DMS79 treated with DMSO at 0.1 percent for 48 hours (cell line): Measurements from ENCODE around the gene OAS2.
"Not testable (repeated sequence)": the region's sequence is repeated elsewhere in the genome, so short reads cannot be mapped to it uniquely, and the experiment has no call there.

ENCODE experiments used
- DNase-seq: peaks from one replicate; lab custom pipeline; 2025; lab: John Stamatoyannopoulos, UW

The OAS2 gene

GRCh38 chr12:112985642-112986290, 7.4 kb downstream of the OAS2 start:
- no peak for DNase-seq

GRCh38 chr12:112986291-112986800, 8.0 kb downstream of the OAS2 start:
- no peak for DNase-seq

- DNase-seq, result no peak
These were observed 9.2 kb downstream of the OAS2 start for GRCh38 chr12:112987561-112987960.

- no peak for DNase-seq
These were observed 9.9 kb downstream of the OAS2 start for GRCh38 chr12:112988224-112988623.

- DNase-seq, result not testable (repeated sequence)
These were observed 10.6 kb downstream of the OAS2 start for GRCh38 chr12:112988823-112989385.

GRCh38 chr12:112989806-112990205, 11.5 kb downstream of the OAS2 start:
- DNase-seq, result no peak

- peak; percentile 27 for DNase-seq
These were observed 14.5 kb downstream of the OAS2 start for GRCh38 chr12:112992541-112993398.

GRCh38 chr12:112995008-112995407, 16.7 kb downstream of the OAS2 start:
- DNase-seq, result no peak

- no peak for DNase-seq
These were observed 18.2 kb downstream of the OAS2 start for GRCh38 chr12:112996501-112996900.

- DNase-seq, result no peak
These were observed 19.2 kb downstream of the OAS2 start for GRCh38 chr12:112997506-112997905.

GRCh38 chr12:112998987-112999767, 20.9 kb downstream of the OAS2 start:
- peak; percentile 11 for DNase-seq

- no peak for DNase-seq
These were observed 22.1 kb downstream of the OAS2 start for GRCh38 chr12:113000433-113000832.

GRCh38 chr12:113002155-113002554, 23.8 kb downstream of the OAS2 start:
- DNase-seq, result no peak

- no peak for DNase-seq
These were observed 24.4 kb downstream of the OAS2 start for GRCh38 chr12:113002676-113003075.

GRCh38 chr12:113003636-113004035, 25.3 kb downstream of the OAS2 start:
- no peak for DNase-seq

GRCh38 chr12:113005762-113006161, 27.4 kb downstream of the OAS2 start:
- no peak for DNase-seq

GRCh38 chr12:113006206-113006605, 27.9 kb downstream of the OAS2 start:
- DNase-seq, result no peak

GRCh38 chr12:113006641-113007040, 28.3 kb downstream of the OAS2 start:
- no peak for DNase-seq

GRCh38 chr12:113007166-113007565, 28.8 kb downstream of the OAS2 start:
- no peak for DNase-seq

- DNase-seq, result no peak
These were observed 32.4 kb downstream of the OAS2 start for GRCh38 chr12:113010701-113011100.

GRCh38 chr12:113014565-113014964, 36.2 kb downstream of the OAS2 start:
- no peak for DNase-seq

GRCh38 chr12:113016796-113017195, 38.5 kb downstream of the OAS2 start:
- DNase-seq, result no peak
